OCI-LY3 (cell line): ENCODE measurements around the gene UBE3D.

Source experiments
- H2AFZ ChIP-seq: fragments of 200-600, 300-600 bp; shearing (Covaris generic); 2 replicates; pipeline ENCODE4 v1.6.0; 2014; ENCODE audit warnings: antibody characterized with exemption, low read depth, low read length
- H3K27ac ChIP-seq: fragments of 200-600, 300-600 bp; sonication (generic); 2 replicates; pipeline ENCODE4 v1.5.1; 2014; ENCODE audit warnings: mild to moderate bottlenecking, low read length, moderate library complexity, mixed read lengths
- H3K27me3 ChIP-seq: fragments of 200-600, 300-600 bp; sonication (generic); 2 replicates; pipeline ENCODE4 v1.6.1; 2014; ENCODE audit warnings: low read depth, low read length, mixed read lengths
- H3K36me3 ChIP-seq: fragments of 200-600, 300-600 bp; sonication (generic); replicated peaks from 2 replicates; pipeline ENCODE3; 2014; ENCODE audit warnings: low read depth, low read length, mixed read lengths
- H3K4me1 ChIP-seq: fragments of 300-600, 200-600 bp; sonication (generic); 2 replicates; pipeline ENCODE4 v1.6.1; 2014; ENCODE audit warnings: low read length, mixed read lengths
- H3K4me2 ChIP-seq: fragments of 200-600, 300-600 bp; sonication (generic); 2 replicates; pipeline ENCODE4 v1.6.1; 2014; ENCODE audit warnings: low read length, mixed read lengths
- H3K4me3 ChIP-seq: fragments of 300-600, 200-600 bp; sonication (generic); 2 replicates; pipeline ENCODE4 v1.5.1; 2014; ENCODE audit warnings: antibody characterized with exemption, mild to moderate bottlenecking, low read length, moderate library complexity
- H3K79me2 ChIP-seq: fragments of 300-600, 200-600 bp; shearing (Covaris generic); 2 replicates; pipeline ENCODE4 v1.6.1; 2014; ENCODE audit warnings: mild to moderate bottlenecking, low read length, mixed read lengths
- H3K9ac ChIP-seq: fragments of 300-600, 200-600 bp; shearing (Covaris generic); 2 replicates; pipeline ENCODE4 v1.6.0; 2014; ENCODE audit warnings: mild to moderate bottlenecking, low read length, moderate library complexity
- H3K9me3 ChIP-seq: fragments of 200-600, 300-600 bp; shearing (Covaris generic); 2 replicates; pipeline ENCODE4 v1.6.1; 2014; ENCODE audit warnings: low read length, mixed read lengths; ENCODE audit not compliant: insufficient read depth
- H4K20me1 ChIP-seq: fragments of 200-600, 300-600 bp; sonication (generic); 2 replicates; pipeline ENCODE4 v1.6.1; 2016; ENCODE audit warnings: low read length, mixed read lengths; ENCODE audit not compliant: insufficient read depth
- CTCF ChIP-seq: fragments of 200-600, 300-600 bp; sonication (generic); IDR thresholded peaks from 2 replicates; pipeline ENCODE4 v1.5.1; 2014; ENCODE audit warnings: antibody characterized with exemption, low read length, low read depth
- EZH2phosphoT487 ChIP-seq: fragments of 200-600 bp; shearing (Covaris generic); IDR thresholded peaks from 2 replicates; pipeline ENCODE4 v1.6.1; 2018; ENCODE audit warnings: antibody characterized with exemption, mixed run types, low read depth

UBE3D gene

DNA sequence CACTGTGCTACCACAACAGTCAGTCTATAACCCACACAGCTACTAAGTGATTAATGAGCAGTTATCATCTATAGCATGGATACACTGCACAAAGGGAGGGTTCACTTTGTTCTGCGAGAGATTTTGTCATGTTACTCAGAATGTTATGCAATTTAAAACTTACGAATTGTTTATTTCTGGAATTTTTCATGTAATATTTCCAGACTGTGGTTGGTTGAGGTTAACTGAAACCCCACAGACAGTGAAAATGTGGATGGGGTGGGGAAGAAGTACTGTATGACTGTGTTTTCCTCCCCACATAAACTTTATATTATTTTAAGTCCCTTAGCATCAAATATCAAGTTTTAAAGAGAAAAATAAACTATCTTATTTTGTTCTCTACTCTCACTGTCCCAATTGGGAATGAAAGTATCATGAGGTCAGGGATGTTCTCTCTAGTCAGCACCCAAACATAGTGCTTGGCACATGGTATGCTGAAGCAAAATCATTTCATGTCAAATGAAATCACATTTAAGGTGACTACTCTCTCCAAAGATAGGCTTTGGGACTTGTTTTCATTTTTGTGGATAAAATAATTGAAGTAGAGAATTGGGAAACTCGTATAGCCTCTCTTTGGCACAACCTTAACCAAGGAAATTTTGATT, 27.2 kb upstream of the UBE3D start:
- H3K36me3 ChIP-seq, result peaks cover 2% of the 10 kb centered on the region
- H3K9me3 ChIP-seq, result no peaks in the 10 kb centered on the region
- no peaks in the 10 kb centered on the region for H3K4me1 ChIP-seq
- H3K79me2 ChIP-seq, result peaks cover 7% of the 10 kb centered on the region; the same call in 1 of the 2 replicates
- H3K27me3 ChIP-seq, result no peaks in the 10 kb centered on the region
- H4K20me1 ChIP-seq, result 0 out of 2 replicates have a peak, but pooled peaks cover 4% of the 10 kb centered on the region
- H3K9ac ChIP-seq, result no peak overlapping the region
- no peak overlapping the region for H3K4me3 ChIP-seq
- H3K4me2 ChIP-seq, result no peak overlapping the region
- no peak overlapping the region for H3K27ac ChIP-seq
- TF ChIP-seq EZH2phosphoT487 (no peak), CTCF (no peak)
- no peak overlapping the region for H2AFZ ChIP-seq

DNA sequence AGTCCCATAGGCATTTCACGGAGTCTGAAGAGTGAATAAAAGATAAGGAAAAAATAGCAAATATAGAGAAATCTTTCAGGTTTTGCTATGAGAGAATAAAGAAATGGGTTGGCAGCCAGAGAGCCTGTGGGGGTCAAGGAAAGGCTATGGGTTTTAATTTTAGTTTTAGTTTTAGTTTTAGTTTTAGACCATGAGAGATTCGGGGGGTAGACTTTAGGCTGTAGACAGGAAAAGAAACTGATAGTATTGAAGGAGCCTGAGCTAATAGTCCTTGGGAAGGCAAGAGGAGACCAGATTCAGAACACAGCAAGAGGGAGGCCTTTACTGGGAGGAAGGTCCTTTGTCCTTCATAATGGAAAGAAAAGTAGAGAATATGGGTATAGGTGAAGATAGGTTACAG, 21.1 kb upstream of the UBE3D start:
- Histone ChIP-seq H3K4me2 (peak overlapping the region; percentile 19; the same call in 1 of the 2 replicates), H3K4me3 (no peak overlapping the region), H4K20me1 (0 out of 2 replicates have a peak, but pooled peaks cover 3% of the 10 kb centered on the region)

DNA sequence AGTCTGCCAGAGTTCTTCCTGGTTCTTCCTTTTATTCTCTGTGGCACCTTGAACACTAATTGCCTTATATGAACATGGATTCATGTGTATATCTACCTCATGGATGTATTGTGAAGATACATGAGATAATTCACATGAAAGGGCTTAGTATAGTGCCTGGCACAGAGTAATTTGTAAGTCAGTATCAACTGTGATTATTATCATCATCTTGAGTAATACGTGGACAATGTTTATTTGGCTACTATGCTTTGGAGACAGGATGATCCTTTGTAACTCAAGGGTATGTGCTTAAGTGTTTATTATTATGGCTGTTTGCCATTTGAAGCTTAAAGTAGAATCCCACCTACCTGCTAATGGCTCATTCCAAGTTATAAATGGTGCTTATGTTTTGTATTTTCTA, 17.8 kb upstream of the UBE3D start:
- H3K4me3 ChIP-seq, result no peak overlapping the region
- peaks cover 3% of the 10 kb centered on the region; the same call in 1 of the 2 replicates for H4K20me1 ChIP-seq
- TF ChIP-seq EZH2phosphoT487, result no peak
- TF ChIP-seq CTCF, result no peak
- no peak overlapping the region for H2AFZ ChIP-seq
- peaks cover 9% of the 10 kb centered on the region for H3K79me2 ChIP-seq
- no peak overlapping the region for H3K27ac ChIP-seq
- H3K4me2 ChIP-seq, result no peak overlapping the region
- H3K9me3 ChIP-seq, result no peaks in the 10 kb centered on the region
- H3K36me3 ChIP-seq, result no peaks in the 10 kb centered on the region
- H3K4me1 ChIP-seq, result peaks cover 14% of the 10 kb centered on the region; the same call in 1 of the 2 replicates
- H3K27me3 ChIP-seq, result no peaks in the 10 kb centered on the region
- no peak overlapping the region for H3K9ac ChIP-seq

More for the DNA sequence above, 21.1 kb upstream of the UBE3D start:
- no peak for TF ChIP-seq EZH2phosphoT487
- TF ChIP-seq CTCF, result no peak
- Histone ChIP-seq H3K79me2 (no peaks in the 10 kb centered on the region; the same call in 1 of the 2 replicates), H2AFZ (no peak overlapping the region), H3K27me3 (no peaks in the 10 kb centered on the region), H3K9me3 (no peaks in the 10 kb centered on the region), H3K36me3 (no peaks in the 10 kb centered on the region), H3K4me1 (peaks cover 14% of the 10 kb centered on the region; the same call in 1 of the 2 replicates), H3K27ac (no peak overlapping the region), H3K9ac (no peak overlapping the region)

- Histone ChIP-seq H4K20me1 (peaks cover 6% of the 10 kb centered on the region; the same call in 1 of the 2 replicates), H3K79me2 (peaks cover 71% of the 10 kb centered on the region), H3K9ac (no peak overlapping the region), H3K4me1 (peaks cover 29% of the 10 kb centered on the region), H2AFZ (no peak overlapping the region), H3K9me3 (no peaks in the 10 kb centered on the region), H3K4me3 (no peak overlapping the region), H3K27ac (no peak overlapping the region), H3K4me2 (no peak overlapping the region), H3K27me3 (no peaks in the 10 kb centered on the region), H3K36me3 (peaks cover 16% of the 10 kb centered on the region)
- TF ChIP-seq CTCF, result no peak
- no peak for TF ChIP-seq EZH2phosphoT487
Observed at GRCh38 chr6:83073615-83074014, 8.0 kb upstream of the UBE3D start.
